Stimulated activated CD4-positive, alpha-beta T cell treated with anti-CD3 and anti-CD28 coated beads, TNF-alpha, amount 100 ng/mL, for 1 hour (primary cell): Measurements from ENCODE around the gene SH3GL1.

Source experiments
- DNase-seq, 3 donors: peaks; one replicate each; pipeline ENCODE4 v3.0.0-alpha.2; 2020; ENCODE audit warnings: low read depth in 3 of 3, low spot score in 1 of 3

The SH3GL1 gene, protein sequence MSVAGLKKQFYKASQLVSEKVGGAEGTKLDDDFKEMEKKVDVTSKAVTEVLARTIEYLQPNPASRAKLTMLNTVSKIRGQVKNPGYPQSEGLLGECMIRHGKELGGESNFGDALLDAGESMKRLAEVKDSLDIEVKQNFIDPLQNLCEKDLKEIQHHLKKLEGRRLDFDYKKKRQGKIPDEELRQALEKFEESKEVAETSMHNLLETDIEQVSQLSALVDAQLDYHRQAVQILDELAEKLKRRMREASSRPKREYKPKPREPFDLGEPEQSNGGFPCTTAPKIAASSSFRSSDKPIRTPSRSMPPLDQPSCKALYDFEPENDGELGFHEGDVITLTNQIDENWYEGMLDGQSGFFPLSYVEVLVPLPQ

DNA sequence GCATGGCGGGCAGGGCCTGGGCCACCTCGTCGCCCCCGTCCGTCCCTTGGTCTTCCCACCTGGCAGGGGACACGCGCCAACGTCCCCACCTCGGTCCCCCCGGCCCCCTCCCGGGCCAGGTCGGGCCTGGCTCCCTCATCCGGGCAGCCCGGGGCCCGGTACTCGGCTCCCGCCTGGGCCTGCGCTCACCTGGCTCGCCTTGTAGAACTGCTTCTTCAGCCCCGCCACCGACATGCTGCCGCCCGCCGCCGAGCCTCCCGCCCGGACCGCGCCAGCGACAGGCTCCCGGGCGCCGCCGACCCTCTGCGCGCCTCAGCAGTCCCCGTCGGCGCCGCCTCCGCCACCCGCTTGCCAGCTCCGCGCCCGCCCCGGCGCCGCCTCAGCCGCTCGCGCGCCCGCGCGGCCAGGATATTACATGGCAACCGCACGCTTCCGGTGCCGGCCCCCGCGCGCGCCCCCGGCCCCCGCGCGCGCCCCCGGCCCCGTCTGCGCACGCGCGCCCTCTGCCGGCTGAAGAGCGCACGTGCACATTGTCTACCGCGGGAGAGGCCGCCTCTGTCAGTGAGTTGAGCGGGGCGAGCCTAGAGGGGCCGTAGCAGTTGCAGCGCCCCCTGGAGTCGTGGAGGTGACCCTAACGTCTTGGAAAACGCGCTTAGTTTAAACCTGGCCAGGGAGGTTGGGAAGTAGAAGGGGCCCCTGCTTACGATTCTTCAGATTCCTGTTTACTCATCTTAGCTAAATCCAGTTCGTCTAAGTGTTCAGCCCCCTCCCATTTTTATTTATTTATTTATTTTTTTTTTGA is at the start of gene SH3GL1:
Gene SH3GL1, minus strand, starts transcription at position 413 of the 802 bp plus-strand sequence. Its CDS starts 179 bp downstream, at position 234.
- DNase-seq = peak; percentile 84 to 94 (median 93)

DNA sequence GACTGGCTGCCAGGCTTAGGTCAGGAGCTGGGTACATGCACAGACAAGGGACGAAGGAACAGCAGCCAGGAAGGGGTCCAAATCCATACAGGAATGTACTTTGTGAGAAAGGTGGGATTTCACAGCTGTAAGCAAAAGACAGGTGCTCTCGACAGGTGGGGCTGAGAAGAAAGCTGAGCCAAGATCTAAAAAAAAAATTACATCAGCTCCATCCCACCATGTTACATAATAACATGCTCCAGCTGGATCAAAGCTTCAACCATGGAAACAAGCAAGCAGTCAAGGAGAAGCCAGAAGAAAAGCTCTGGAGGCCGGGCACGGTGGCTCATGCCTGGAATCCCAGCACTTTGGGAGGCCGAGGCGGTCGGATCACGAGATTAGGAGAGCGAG is 49.3 kb upstream of the SH3GL1 start:
- no peak for DNase-seq

DNA sequence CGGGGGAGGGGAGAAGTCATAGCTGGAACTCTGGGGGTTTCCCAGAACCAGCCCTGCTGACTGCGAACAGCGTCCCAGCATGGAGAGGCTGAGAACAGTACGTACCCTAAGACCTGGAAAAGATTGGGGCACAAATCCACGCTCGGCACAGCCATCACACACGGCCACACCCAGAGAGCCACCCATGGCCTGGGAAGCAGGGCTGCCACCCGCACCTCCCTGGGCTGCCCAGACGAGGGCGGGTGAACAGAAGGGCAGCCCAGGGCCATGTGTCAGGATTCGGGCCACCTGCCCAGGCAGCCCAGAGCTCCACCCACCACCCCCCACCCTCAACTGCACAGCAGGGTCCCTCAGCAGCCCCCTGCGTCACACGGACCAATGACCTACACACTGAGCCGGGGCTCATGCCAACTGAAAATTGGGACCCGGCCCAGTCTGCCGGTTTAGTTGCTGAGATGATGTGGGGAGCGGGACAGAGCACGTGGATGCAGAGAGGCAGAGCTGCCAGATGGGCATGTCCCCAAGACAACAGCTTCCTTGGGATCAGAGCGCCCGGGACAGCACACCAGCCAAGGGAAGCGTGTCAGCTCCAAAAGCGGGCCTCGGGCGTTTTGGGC is 48.8 kb upstream of the SH3GL1 start:
- DNase-seq = no peak

GRCh38 chr19:4448147-4448985 is 48.0 kb upstream of the SH3GL1 start:
- no peak for DNase-seq

- DNase-seq = no peak
Measured at GRCh38 chr19:4447327-4448146, 47.2 kb upstream of the SH3GL1 start.

GRCh38 chr19:4446704-4447200 is 46.4 kb upstream of the SH3GL1 start:
- DNase-seq = no peak

GRCh38 chr19:4445963-4446703 is 45.8 kb upstream of the SH3GL1 start:
- no peak for DNase-seq

DNA sequence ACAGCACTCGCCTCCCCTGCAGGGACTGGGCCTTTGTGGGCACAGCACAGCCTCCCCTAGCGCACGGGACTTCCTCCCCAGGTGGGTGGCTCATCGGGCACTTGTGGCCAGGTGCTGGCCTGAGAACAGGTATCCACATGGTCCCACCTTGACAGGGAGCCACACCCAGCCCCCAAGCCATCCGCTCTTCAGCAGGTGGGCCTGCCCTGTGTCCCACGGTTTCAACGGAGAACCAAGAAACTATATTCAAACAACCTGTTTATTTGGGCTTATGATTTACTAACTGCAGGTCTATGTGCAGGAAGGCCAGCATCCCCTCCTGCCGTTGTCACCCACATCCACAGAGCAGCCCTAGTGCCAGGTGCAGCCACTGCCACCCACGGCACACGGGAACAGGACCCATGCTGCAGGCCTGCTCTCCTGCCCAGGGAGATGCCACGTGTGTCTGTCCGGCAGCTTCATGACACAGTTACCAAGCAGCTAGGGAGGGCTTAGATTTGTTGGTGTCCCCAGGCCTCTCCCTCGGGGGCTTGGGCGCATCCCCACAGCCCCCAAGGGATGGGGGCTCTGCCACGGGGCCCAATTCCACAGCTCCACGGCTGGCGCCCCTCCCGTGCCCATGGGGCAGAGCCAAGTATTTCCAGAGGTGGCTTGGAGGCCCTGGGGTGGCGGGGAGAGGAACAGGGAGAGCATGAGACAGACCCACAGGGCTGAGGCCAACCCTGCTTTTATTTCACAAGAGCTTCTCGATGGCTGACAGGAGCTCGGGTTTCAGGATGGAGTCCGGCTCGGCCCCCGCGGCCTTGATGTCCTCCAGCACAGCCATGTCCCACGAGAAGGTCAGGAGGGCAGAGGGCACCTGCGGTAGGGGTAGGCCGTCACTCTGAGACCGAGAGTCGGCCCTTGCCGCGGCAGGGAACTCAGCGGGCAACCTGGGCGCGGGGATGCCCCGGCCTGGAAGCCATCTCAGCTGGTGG is 44.7 kb upstream of the SH3GL1 start:
- DNase-seq = no peak

GRCh38 chr19:4443966-4444764 is 43.8 kb upstream of the SH3GL1 start:
- DNase-seq = no peak

DNA sequence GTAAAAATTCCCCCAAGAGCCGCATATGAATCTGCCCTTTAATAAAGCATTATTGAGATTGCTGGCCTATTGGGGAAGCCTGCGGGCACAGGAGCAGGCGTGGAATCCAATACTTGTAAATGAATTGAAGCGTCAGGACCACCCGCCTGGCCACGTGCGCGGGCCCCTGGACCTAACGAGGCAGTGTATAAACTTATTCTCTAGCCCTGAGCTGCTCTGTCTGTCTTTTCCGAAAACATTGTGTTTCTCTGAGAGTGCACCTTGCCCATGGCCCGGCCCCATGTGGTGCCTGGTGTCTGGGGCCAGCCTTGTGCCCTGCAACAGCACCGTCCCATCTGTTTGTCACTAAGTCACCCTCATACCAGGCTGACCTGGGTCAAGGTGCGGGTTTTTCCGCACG is 42.8 kb upstream of the SH3GL1 start:
- DNase-seq = no peak

DNA sequence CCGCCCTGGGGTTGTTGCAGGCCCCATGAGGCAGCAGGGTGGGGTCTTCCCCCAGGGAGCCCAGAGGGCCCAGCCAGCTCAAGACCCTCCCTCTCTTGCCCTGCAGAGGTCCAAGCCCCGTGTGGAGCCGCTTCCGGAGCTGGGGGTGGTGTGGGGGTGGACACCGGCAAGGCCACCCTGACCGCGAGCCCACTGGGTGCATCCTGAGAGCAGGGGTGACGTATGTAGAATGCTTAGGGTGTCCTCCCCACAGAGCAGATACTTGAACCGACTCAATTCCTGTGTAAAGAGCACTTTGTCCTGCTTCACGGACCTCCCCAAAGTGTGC is 42.4 kb upstream of the SH3GL1 start:
- no peak for DNase-seq

DNA sequence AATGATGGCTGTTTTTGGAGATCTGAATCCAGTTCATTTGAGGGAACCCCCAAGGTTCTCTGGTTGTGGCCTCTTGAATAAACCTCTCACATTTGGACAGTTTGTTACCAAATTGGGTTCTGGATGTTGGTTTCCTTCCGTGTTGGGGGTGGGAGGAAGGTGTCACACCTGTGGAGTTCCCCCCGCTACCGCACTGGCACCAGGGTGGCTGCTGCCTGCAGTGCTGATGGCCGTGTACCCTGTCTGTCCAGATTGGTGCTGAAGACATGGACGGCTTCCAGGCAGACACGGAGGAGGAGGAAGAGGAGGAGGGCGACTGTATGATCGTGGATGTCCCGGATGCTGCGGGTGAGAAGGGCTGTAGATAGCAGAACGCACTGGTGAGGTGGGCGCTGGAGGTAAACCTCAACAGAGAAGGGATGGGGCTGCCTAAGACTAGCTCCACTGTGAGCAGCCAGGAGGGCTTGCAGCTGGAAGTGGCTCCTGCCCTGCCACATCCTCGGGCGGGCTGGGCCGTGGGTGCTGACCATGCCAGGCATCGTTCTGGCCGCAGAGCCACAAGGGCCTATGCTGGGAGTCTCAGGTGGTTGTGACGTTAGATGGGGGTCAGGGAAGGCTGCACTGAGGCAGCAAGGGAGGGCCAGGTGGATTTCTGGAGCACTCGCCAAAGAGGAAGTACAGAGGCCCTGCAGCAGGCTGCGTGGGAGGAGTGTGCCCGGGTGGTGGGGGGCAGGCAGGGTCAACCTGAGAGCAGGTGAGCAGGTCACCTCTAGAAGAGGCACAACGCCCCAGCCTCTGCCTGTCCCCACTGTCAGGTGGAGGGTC is 41.9 kb upstream of the SH3GL1 start:
- no peak for DNase-seq

- no peak for DNase-seq
Measured at GRCh38 chr19:4439243-4439642, 38.9 kb upstream of the SH3GL1 start.

DNA sequence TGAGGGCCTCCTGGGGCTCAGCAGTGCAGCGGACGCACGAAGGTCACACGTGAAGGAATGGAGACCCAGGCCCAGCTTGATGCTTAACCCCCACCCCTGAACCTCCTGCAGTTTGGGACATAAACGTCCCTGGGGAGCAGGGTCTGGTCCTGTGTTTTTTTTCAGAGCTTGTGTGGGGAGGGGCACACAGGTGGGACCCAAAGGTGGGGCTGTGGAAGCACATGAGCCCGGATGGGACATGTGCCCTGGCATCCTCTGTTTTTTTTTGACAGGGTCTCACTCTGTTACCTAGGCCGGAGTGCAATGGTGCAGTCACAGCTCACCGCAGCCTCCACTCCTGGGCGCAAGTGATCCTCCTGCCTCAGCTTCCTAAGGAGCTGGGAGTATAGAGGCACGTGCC is 36.8 kb upstream of the SH3GL1 start:
- DNase-seq = no peak

DNA sequence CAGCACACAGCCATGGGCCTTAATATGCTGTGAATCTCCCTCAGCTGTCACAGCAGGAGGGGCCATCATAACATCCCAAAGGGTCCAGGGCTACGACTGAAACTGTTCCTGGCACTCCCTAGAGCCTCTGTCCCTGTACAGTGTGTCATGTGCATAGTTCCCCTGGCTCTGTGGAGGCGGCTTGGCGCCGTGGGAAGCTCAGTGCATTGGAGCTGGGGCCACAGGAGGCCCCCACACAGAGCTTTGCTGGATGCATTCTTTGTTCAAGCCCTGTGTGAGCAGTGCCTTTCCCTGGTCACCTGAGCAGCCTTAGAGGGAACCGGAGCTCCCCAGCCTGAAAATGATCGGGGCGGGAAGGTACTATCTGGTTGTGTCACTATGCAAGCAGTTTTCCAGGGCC is 35.9 kb upstream of the SH3GL1 start:
- DNase-seq = no peak

- DNase-seq = no peak
Measured at GRCh38 chr19:4434391-4434790, 34.0 kb upstream of the SH3GL1 start.
